ENCODE data around the gene BFSP2.
"Not testable (repeated sequence)": the region's sequence is repeated elsewhere in the genome, so short reads cannot be mapped to it uniquely, and the experiment has no call there.

The BFSP2 gene

GRCh38 chr3:133520286-133520685 is 120.4 kb downstream of the BFSP2 start:
- DNase-seq (ENCODE audit: low read depth in 2 of 2) = no peak
- no peak for TF ChIP-seq CTCF (IDR thresholded peaks at IDR 0.05; ENCODE audit: low read depth, low read length)
- H3K4me3 ChIP-seq (replicated peaks in 1 of 2; ENCODE audit: low read depth in 2 of 2, low read length in 2 of 2) = no peak overlapping the region

- H3K4me3 ChIP-seq (replicated peaks in 1 of 2; ENCODE audit: low read depth in 2 of 2, low read length in 2 of 2); DNase-seq (ENCODE audit: low read depth in 2 of 2): not testable (repeated sequence)
Measured at GRCh38 chr3:133520938-133521337, 121.1 kb downstream of the BFSP2 start.

GRCh38 chr3:133521946-133522345 is 122.1 kb downstream of the BFSP2 start:
- no peak for DNase-seq (ENCODE audit: low read depth in 2 of 2)
- no peak overlapping the region for H3K4me3 ChIP-seq (replicated peaks in 1 of 2; ENCODE audit: low read depth in 2 of 2, low read length in 2 of 2)
- no peak for TF ChIP-seq CTCF (IDR thresholded peaks at IDR 0.05; ENCODE audit: low read depth, low read length)

GRCh38 chr3:133523758-133524157 is 123.9 kb downstream of the BFSP2 start:
- DNase-seq (ENCODE audit: low read depth in 2 of 2); H3K4me3 ChIP-seq (replicated peaks in 1 of 2; ENCODE audit: low read depth in 2 of 2, low read length in 2 of 2): not testable (repeated sequence)
